MM.1S (cell line): ENCODE measurements around the gene BCOR.

Experiments used
- DNase-seq: peaks from one replicate; pipeline ENCODE4 v3.0.0-alpha.2; 2015
- H2AFZ ChIP-seq: fragments of 300-600 bp; sonication (generic); 2 replicates; pipeline ENCODE4 v1.6.0; 2016; ENCODE audit warnings: antibody characterized with exemption, low read length
- H3F3A ChIP-seq: fragments of 300-600 bp; sonication (generic); 2 replicates; pipeline ENCODE4 v1.6.1; 2016; ENCODE audit warnings: mild to moderate bottlenecking, antibody characterized with exemption, low read length, moderate library complexity, mixed read lengths; ENCODE audit not compliant: insufficient read depth
- H3K27ac ChIP-seq: fragments of 300-600 bp; sonication (generic); 2 replicates; pipeline ENCODE4 v1.5.1; 2016; ENCODE audit warnings: mild to moderate bottlenecking, low read length
- H3K27me3 ChIP-seq: fragments of 300-600 bp; sonication (generic); replicated peaks from 2 replicates; pipeline ENCODE4 v1.6.0; 2016; ENCODE audit warnings: low read length; ENCODE audit not compliant: insufficient read depth
- H3K36me3 ChIP-seq: fragments of 300-600 bp; sonication (generic); replicated peaks from 2 replicates; pipeline ENCODE4 v1.6.1; 2016; ENCODE audit warnings: mild to moderate bottlenecking, low read length, mixed read lengths; ENCODE audit not compliant: insufficient read depth
- H3K4me1 ChIP-seq: fragments of 300-600 bp; sonication (generic); 2 replicates; pipeline ENCODE4 v1.6.1; 2016; ENCODE audit warnings: low read length, mixed read lengths
- H3K4me2 ChIP-seq: fragments of 300-600 bp; sonication (generic); 2 replicates; pipeline ENCODE4 v1.6.0; 2016; ENCODE audit warnings: low read depth, low read length
- H3K4me3 ChIP-seq: fragments of 300-600 bp; sonication (generic); 2 replicates; pipeline ENCODE4 v1.5.1; 2016; ENCODE audit warnings: low read length, mixed read lengths
- H3K79me2 ChIP-seq: fragments of 300-600 bp; sonication (generic); 2 replicates; pipeline ENCODE4 v1.6.1; 2016; ENCODE audit warnings: mixed run types, low read length, mixed read lengths
- H3K9ac ChIP-seq: fragments of 300-600 bp; sonication (generic); 2 replicates; pipeline ENCODE4 v1.6.1; 2016; ENCODE audit warnings: low read length, mixed read lengths
- H3K9me2 ChIP-seq: fragments of 300-600 bp; sonication (generic); replicated peaks from 2 replicates; pipeline ENCODE4 v1.6.1; 2016; ENCODE audit warnings: mild to moderate bottlenecking, low read length, mixed read lengths; ENCODE audit not compliant: insufficient read depth
- H3K9me3 ChIP-seq: fragments of 300-600 bp; sonication (generic); replicated peaks from 2 replicates; pipeline ENCODE4 v1.6.1; 2016; ENCODE audit warnings: mild to moderate bottlenecking, low read length, mixed read lengths; ENCODE audit not compliant: insufficient read depth
- H4K20me1 ChIP-seq: fragments of 300-600 bp; sonication (generic); 2 replicates; pipeline ENCODE4 v1.6.1; 2016; ENCODE audit warnings: mild to moderate bottlenecking, low read length, moderate library complexity, mixed read lengths; ENCODE audit not compliant: insufficient read depth
- EZH2 ChIP-seq: fragments of 300-600 bp; sonication (generic); optimal IDR thresholded peaks from 2 replicates; pipeline ENCODE3; 2017; ENCODE audit warnings: low read depth, mild to moderate bottlenecking, antibody characterized with exemption, low read length, mixed read lengths
- EZH2phosphoT487 ChIP-seq: fragments of 300-600 bp; sonication (generic); IDR thresholded peaks from 2 replicates; pipeline ENCODE4 v1.6.1; 2018; ENCODE audit warnings: antibody characterized with exemption, low read length
- TF ChIP-seq, protein P1 (sequence below): fragments of 300-600 bp; sonication (generic); IDR thresholded peaks from 2 replicates; pipeline ENCODE4 v1.5.1; 2016; ENCODE audit warnings: antibody characterized with exemption, low read length, mixed read lengths

Gene BCOR

DNA sequence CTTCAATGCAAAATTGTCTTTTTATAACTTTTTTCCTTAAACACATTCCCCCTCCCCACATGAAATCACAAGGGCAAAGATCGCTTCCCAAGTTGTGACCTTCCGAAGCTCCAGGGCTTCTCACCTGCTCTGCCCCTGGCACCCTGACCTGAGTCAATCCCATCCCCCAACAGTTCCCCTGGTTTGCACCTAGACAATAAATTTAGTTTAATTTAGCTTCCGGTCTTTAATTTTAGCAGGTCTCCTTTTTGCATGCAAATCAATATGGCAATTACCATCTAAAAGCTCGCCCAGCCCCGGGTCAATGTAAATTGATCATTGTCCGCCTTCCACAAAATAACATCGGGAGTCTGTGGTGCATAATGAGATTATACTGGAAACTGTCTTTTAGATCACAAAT is 6.8 kb downstream of the BCOR start:
- Histone ChIP-seq H3K79me2 (peaks cover 100% of the 10 kb centered on the region), H3K36me3 (no peaks in the 10 kb centered on the region), H2AFZ (no peak overlapping the region), H3K4me2 (no peak overlapping the region), H3F3A (no peaks in the 10 kb centered on the region), H4K20me1 (peaks cover 76% of the 10 kb centered on the region), H3K9ac (no peak overlapping the region), H3K27me3 (no peaks in the 10 kb centered on the region), H3K27ac (no peak overlapping the region), H3K9me2 (no peaks in the 10 kb centered on the region), H3K4me3 (no peak overlapping the region), H3K4me1 (no peaks in the 10 kb centered on the region), H3K9me3 (no peaks in the 10 kb centered on the region)
- TF ChIP-seq, protein P1, sequence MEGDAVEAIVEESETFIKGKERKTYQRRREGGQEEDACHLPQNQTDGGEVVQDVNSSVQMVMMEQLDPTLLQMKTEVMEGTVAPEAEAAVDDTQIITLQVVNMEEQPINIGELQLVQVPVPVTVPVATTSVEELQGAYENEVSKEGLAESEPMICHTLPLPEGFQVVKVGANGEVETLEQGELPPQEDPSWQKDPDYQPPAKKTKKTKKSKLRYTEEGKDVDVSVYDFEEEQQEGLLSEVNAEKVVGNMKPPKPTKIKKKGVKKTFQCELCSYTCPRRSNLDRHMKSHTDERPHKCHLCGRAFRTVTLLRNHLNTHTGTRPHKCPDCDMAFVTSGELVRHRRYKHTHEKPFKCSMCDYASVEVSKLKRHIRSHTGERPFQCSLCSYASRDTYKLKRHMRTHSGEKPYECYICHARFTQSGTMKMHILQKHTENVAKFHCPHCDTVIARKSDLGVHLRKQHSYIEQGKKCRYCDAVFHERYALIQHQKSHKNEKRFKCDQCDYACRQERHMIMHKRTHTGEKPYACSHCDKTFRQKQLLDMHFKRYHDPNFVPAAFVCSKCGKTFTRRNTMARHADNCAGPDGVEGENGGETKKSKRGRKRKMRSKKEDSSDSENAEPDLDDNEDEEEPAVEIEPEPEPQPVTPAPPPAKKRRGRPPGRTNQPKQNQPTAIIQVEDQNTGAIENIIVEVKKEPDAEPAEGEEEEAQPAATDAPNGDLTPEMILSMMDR: no peak
- TF ChIP-seq EZH2: no peak
- TF ChIP-seq EZH2phosphoT487: no peak
- DNase-seq: no peak

DNA sequence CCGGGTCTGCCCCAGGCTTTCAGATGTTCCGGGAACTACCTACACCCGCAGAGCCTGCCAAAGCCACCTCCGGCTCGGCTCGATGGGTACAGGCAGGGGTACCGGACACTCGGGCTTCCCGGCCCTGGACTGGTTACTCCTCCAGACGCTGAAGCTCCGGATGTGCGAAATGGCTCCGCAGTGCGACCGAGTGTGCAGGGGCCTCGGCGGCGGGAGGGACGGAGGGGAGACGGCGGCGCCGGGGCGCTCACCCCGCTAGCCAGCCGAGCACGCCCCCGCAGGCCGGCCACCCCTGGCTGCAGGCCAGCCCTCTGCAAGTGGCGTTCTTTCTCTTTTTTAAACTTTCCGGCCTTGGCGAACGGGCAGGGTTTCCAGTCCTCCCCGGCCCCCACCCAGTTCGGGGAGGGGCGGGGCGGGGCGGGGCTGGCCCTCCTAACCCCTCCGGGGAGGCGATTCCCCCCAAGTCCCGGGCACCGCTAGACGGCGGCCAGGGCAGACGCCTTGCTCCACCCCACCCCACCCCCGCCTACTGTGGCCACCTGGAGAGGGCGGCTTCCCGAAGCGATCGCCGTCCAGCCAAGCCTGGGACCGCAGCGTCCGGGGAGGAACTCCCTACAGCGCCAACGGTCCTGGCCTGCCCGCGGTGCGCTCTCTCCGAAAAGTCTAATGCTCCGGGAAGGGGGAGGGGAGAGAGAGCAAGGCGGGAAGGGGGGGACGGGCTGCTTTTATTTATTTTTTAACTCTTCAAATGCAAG is 7.5 kb downstream of the BCOR start:
- TF ChIP-seq EZH2: no peak
- TF ChIP-seq, protein P1: no peak
- no peak for TF ChIP-seq EZH2phosphoT487
- no peak overlapping the region for H3K4me2 ChIP-seq
- H4K20me1 ChIP-seq: peaks cover 82% of the 10 kb centered on the region
- peaks cover 100% of the 10 kb centered on the region for H3K79me2 ChIP-seq
- H3K4me3 ChIP-seq: no peak overlapping the region
- DNase-seq: no peak
- H3K27me3 ChIP-seq: no peaks in the 10 kb centered on the region
- H3K36me3 ChIP-seq: no peaks in the 10 kb centered on the region
- no peaks in the 10 kb centered on the region for H3K9me3 ChIP-seq
- H3F3A ChIP-seq: no peaks in the 10 kb centered on the region
- H2AFZ ChIP-seq: no peak overlapping the region
- no peaks in the 10 kb centered on the region for H3K9me2 ChIP-seq
- no peak overlapping the region for H3K9ac ChIP-seq
- H3K27ac ChIP-seq: no peak overlapping the region
- H3K4me1 ChIP-seq: no peaks in the 10 kb centered on the region

DNA sequence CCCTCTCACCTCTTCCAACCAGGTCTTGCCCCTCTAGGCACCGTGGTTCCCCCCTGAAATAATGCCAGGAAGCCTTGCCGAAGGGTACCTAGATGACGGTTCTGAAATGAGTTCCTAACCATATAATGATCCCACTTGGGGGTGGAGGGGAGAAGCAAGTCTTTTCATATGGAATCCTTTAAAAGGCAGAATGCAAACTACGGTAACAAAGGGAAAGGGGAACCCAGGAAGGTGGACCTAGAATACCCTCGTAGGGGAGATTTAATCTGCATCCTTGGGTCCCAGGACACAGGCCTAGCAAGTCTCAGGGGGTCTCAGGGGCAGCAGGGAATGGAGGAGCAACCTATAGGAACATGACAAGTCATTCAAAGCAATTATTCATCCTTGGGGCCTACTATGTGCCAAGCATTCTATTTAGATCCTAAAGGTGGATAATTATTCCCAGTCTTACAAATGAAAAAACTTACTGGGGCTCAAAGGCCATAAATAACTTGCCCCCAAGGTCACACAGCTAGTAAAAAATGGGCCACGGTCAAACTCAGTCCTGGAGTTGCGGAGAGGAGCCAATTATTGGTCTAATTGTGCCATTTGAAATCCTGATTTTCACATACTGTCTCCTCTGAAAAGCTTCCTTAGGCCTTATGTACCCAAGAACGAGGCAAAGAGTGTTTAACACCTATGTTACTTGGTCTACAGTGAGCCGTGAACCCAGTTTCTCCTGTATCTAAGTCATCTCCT is 8.8 kb downstream of the BCOR start:
- H3K4me3 ChIP-seq: no peak overlapping the region
- DNase-seq: no peak
- TF ChIP-seq, protein P1: no peak
- no peak for TF ChIP-seq EZH2phosphoT487
- TF ChIP-seq EZH2: no peak
- no peaks in the 10 kb centered on the region for H3K36me3 ChIP-seq
- no peak overlapping the region for H3K9ac ChIP-seq
- no peak overlapping the region for H2AFZ ChIP-seq
- H4K20me1 ChIP-seq: peaks cover 81% of the 10 kb centered on the region
- H3F3A ChIP-seq: no peaks in the 10 kb centered on the region
- no peaks in the 10 kb centered on the region for H3K9me2 ChIP-seq
- no peak overlapping the region for H3K27ac ChIP-seq
- no peak overlapping the region for H3K4me2 ChIP-seq
- no peaks in the 10 kb centered on the region for H3K9me3 ChIP-seq
- peaks cover 100% of the 10 kb centered on the region for H3K79me2 ChIP-seq
- H3K4me1 ChIP-seq: peaks cover 4% of the 10 kb centered on the region; the same call in 1 of the 2 replicates
- no peaks in the 10 kb centered on the region for H3K27me3 ChIP-seq
